ENCODE data around the gene GALR3. TPM values are rescaled to one million over a fixed set of nuclear protein-coding genes. Genes with fewer than 3 reads are reported as not detected.
A peak's percentile ranks its signal among the peaks of the same experiment; 100 is the strongest.

Gene GALR3
- polyA plus RNA-seq, 4 donors, result 0.04 TPM; not detected in 3

DNA sequence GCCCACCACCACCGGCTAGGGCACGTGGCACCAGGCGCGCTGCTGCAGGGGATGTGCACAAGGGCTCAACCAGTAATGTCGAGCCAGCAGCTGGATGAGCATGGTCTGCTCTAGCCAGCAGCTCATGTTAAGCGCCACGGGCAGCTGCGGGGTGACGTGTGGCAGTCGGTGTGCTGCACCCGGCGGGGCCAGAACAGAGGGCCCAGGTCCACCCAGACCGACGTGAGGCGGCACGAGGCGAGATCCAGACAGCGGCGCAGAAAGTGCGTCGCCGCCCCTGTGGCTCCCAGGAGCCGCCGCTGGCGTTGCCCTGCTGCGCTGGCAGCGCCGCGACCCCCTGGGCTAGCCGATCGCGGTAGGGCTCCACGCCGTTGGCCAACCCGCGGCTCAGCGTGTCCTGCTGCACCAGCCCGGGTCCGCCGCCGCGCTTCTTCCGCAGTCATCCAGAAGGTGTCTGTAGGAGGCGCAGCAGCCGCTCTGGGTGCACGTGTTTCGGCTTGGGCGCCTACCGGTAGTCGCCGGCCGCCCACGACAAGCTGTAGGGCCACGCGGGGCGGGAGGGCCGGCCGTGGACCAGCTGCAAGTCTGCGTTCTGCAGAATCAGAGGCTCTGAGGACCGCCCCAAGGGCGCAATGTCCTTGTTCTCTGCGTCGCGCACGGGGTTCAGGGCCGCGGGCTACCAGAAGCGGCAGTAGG lies 4.6 kb upstream of the GALR3 start:
- peak in 1 of 4 donors; percentile 34 for DNase-seq (ENCODE audit: low read depth in 4 of 4, low spot score in 3 of 4)

DNA sequence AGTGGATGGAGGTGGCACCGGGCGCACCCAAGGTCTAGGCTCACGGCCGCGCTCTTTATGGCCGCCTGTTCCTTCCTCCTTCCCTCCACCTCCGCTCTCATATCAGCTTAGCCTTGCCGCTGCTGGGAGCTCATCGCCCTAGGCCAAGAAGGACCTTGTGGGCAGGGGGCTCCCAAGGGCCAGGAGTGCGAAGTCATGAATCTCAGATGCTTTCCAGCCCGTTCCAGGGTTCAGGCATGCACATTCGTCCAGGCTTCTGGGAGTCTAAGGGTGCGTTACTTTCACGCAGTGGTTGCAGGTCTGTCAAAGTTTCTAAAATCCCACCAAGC lies 4.1 kb upstream of the GALR3 start:
- DNase-seq (ENCODE audit: low read depth in 4 of 4, low spot score in 3 of 4), result no peak

DNA sequence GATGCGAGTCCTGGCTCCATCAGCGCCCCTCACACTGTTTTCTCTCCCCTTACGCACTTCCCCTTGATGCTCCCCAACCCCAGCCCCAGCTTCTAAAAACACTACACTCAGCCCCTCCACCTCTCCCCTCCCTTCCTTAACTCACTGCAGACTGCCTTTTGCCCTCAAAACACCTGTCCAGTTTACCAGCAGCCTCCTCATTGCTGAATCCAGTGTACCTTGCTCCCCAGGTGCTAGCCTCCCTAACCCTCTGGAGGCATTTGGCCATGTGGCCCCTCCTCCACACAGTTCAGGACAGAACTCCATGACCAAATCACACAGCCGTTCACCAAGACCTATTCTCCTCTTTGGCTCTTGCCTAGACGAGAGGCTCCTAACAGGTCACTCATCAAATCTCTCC lies 2.8 kb upstream of the GALR3 start:
- DNase-seq (ENCODE audit: low read depth in 4 of 4, low spot score in 3 of 4), result no peak

DNA sequence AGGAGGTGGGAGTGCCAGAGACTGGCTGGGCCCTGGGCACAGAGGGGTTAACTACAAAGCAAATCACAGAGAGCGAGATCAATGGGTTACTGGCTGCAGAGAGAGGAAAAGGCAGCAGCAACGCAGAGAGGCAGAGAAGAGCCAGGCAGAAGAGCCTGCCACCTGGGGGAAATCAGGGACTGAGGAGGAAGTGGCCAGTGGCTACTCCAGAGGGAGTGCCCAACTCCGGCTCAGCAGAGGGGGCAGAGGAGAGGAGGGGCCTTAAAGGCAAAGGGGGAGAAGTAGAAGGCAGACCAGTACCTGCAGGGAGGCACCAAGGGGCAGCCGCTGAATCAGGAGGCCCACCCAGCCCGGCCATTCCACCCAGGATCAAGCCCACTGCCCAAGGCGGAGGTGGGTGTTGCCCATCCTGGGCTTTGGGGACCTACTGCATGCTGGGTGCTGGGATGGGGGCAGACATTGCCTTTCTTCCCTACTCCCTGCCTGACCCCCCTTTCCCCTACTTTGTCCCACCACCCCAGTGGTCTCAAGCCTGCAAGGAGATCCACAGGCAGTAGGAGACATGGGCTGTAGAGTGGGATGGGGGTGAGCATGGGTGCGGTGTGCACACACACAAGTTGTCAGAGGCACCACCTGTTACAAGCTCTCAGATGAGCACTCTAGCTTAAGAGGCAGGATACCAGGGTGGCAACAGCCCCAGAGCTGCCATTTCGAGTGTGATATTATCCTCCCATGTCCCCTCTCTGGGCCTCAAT lies 926 bp upstream of the GALR3 start:
- DNase-seq (ENCODE audit: low read depth in 4 of 4, low spot score in 3 of 4), result no peak

DNA sequence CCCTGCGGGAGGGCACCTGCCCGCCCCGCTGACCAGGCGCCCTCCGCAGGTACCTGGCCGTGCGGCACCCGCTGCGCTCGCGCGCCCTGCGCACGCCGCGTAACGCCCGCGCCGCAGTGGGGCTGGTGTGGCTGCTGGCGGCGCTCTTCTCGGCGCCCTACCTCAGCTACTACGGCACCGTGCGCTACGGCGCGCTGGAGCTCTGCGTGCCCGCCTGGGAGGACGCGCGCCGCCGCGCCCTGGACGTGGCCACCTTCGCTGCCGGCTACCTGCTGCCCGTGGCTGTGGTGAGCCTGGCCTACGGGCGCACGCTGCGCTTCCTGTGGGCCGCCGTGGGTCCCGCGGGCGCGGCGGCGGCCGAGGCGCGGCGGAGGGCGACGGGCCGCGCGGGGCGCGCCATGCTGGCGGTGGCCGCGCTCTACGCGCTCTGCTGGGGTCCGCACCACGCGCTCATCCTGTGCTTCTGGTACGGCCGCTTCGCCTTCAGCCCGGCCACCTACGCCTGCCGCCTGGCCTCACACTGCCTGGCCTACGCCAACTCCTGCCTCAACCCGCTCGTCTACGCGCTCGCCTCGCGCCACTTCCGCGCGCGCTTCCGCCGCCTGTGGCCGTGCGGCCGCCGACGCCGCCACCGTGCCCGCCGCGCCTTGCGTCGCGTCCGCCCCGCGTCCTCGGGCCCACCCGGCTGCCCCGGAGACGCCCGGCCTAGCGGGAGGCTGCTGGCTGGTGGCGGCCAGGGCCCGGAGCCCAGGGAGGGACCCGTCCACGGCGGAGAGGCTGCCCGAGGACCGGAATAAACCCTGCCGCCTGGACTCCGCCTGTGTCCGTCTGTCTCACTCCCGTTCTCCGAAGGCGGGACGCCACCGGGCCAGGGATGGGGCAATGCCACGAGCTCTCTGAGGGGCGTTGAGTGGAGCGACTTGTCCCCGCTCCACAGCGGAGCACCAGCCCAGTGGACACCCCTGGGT lies 1.8 kb downstream of the GALR3 start:
- DNase-seq (ENCODE audit: low read depth in 4 of 4, low spot score in 3 of 4), result peak in 1 of 4 donors; percentile 29

DNA sequence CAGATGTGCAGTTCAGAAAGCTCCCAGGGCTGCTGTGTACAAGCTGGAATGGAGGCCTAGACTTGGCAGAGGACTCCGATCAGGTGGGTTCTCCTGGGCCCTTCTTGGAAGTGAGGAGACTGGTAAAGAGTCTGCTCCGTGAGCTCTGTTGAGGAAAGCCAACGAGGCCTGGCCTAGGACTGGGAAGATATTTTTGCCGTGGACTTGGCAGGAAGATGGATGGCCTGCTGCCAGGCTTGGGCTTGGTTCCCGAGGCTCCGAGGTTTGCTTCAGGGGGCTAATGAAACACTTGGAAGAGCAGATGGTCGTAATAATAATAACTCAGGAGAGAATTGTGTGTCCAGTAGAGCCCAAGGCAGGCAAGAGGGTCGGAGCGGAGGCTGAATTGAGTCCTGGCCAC lies 3.9 kb downstream of the GALR3 start:
- DNase-seq (ENCODE audit: low read depth in 4 of 4, low spot score in 3 of 4), result no peak

DNA sequence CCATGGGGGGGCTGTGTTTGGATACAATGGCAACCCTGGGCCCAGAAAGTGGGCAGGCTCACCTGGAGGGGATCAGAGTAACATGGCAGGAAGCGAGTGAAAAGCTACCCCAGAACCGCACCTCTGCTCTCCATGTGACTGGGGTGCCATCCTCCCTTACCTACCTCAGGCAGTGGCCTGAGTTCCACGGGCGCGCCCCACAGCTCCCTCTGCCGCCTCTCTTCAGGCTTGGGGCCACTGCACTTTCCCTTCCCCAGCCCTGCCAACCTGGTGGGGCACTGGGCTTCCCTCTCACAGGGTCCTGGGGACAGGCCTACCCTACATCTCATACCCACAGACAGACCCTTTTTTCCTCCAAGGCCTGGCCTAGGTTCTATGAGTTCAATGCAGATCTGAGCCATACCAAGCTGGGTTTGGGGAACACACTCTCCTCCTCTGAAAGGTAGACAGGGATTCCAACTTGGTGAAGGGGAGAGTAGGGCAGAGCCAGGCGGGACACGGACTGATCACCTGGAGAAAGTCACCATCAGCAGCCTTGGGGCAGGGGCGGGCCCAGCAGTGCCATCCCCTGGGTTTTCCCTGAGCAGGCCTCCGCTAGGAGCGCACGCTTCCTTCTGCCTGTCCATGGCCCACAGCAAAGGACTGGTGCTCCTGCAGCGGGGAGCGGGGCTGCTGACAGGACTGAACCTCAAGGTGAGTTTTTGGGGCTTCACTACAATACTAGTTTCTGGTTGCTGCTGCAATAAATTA lies 7.1 kb downstream of the GALR3 start:
- DNase-seq (ENCODE audit: low read depth in 4 of 4, low spot score in 3 of 4), result no peak

DNA sequence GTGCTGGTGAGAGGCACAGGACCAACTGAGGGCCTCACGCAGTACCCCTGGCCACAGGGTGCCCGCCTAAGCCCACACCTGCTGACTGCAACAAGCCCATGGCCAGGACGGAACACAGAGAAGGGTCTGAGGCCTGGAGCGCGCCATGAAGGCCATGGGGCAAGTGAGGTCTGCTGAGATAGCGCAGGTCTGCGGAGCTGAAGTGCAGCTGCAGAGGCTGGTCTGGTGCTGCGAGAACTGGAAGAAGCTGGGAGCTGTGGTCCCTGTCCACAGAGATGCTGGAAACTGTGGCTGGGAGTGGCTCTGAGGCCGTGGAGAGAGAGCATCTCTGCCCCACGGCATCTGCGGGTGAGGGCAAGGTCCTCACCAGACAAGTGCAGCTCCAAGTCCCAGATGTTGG lies 8.3 kb downstream of the GALR3 start:
- DNase-seq (ENCODE audit: low read depth in 4 of 4, low spot score in 3 of 4), result no peak

DNA sequence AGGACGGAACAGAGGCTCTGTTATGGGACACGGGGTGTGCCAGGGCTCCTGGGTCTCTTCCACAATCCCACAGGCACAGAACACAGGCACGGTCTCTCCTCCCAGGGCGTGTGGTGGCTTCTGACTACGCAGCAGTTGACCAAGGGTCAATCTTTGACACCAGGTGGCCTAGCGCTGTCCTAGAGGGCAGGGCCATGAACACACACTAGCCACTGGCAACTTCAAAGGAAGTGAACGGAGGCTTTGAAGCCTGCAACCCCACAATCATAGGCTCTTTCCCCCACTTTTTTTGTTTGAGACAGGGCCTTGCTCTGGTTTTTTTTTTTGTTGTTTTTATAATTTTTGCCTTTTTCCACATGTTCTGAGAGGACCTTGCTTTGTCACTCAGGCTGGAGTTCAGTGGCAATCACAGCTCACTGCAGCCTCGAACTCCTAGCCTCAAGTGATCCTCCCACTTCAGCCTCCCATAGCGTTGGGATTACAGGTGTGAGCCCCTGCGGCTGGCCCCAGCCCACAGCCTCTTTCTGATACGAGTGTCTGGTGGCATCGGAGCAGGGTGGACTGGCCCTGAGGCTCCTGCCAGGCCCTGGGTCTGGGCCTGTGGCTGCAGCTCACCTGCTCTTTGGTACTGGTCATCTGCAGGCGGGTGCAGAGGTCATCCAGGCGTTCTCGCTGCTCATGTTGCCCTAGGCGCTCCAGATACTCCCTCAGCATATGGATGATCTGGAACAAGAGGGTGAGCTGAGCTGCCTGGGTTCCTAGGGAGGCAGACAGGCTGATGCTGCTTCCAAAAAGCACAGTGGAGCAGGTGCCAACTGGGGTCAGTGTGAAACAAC lies 9.1 kb downstream of the GALR3 start:
- no peak for DNase-seq (ENCODE audit: low read depth in 4 of 4, low spot score in 3 of 4)

DNA sequence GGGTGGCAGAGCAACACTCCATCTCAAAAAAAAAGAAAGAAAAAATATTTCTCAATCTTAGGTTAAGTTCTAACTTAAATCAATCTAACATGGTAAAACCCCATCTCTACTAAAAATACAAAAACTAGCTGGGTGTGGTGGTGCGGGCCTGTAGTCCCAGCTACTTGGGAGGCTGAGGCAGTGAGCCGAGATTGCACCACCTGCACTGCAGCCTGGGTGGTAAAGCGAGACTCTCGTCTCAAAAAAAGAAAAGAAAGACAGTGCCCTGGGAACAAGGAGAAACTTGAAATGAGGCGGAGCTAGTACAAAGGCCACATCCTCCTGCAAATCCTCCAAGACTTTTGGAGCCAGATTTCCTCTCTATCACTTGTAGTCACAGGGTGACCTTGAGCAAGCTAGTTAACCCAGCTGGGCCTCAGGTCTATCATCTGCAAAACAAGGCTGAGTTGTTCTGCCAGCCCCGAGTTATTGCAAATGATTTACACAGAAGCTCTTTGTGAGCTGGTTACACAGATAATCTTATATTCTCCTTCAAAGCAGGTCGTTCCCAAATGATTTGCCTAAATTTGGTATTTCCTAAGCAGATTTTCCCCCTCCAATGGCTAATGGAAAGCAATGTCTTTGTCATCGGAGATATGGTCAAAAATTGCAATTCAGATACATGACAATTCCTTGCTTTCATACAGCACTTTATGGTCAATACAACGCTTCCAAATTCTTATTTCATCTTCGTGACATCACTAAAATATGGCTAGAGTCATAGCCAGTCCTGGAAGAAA lies 19.0 kb downstream of the GALR3 start:
- no peak for DNase-seq (ENCODE audit: low read depth in 4 of 4, low spot score in 3 of 4)

DNA sequence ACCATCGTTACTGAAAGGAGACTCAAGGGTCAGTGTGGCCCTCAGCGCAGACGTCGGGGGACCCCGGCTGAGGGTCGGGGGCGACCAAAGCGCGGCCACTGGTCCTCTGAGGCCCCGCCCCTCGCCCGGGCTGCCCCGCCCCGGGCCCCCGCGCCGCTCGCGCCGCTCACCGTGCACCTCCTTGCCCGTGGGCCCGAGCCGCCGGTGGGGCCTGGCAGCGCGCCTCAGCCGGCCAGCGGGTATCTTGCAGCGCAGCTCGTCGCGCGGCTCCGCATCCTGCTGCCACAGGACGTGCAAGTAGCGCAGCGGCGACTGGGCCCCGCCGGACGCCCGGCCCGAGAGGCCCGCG lies 20.5 kb downstream of the GALR3 start:
- no peak for DNase-seq (ENCODE audit: low read depth in 4 of 4, low spot score in 3 of 4)

DNA sequence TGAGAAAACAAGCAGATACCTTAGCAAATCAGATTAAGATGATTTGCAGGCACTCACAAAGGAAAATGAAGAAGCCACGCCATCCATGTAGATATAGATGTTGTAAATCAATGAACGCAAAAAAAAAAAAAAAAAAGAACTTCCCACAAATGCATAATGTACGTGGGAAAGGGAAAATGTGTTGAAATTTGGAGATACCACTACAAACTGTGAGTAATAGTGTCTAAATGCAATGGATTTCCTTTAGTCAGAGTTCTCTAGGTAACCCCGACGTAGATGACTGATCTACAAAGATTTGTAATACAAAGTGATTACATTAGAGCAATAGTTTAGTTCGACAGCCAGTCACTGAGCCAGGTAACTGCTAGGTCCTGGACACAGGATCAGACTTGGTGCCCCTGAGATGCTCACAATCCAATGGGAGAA lies 21.7 kb downstream of the GALR3 start:
- no peak for DNase-seq (ENCODE audit: low read depth in 4 of 4, low spot score in 3 of 4)

DNA sequence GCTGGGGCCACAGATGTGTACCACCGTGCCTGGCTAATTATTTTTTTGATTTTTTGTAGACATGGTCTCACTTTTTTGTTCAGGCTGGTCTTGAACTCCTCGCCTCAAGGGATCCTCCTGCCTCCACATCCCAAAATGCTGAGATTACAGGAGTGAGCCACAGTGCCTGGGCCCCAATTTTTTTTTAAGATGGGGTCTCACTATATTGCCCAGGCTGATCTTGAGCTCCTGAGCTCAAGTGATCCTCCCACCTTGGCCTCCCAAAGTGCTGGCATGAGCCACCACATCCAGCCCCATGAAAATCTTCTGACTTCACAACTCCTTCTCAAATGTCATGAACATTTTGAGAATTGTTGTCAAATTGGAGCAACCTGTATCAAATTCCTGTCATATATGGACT lies 23.3 kb downstream of the GALR3 start:
- no peak for DNase-seq (ENCODE audit: low read depth in 4 of 4, low spot score in 3 of 4)

DNA sequence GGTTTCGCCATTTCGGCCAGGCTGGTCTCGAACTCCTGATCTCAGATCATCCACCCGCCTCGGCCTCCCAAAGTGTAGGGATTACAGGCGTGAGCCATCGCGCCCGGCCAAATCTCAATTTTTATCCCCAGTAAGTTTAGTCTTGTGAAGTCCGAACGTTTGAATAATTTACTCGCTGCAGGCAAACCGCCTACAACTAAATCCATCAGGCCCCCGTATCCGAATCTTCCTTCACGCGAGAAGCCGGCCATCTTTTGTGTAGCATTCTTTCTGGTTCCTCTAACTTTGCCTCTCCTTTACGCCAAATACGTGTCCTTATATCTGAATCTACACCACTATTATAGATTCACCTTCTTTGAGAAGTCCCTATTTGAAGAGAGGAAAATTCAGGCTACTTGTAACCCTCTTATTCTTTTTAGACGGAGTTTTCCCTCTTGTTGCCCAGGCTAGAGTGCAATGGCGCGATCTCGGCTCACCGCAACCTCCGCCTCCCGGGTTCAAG lies 25.5 kb downstream of the GALR3 start:
- peak in 1 of 4 donors; percentile 21 for DNase-seq (ENCODE audit: low read depth in 4 of 4, low spot score in 3 of 4)

DNA sequence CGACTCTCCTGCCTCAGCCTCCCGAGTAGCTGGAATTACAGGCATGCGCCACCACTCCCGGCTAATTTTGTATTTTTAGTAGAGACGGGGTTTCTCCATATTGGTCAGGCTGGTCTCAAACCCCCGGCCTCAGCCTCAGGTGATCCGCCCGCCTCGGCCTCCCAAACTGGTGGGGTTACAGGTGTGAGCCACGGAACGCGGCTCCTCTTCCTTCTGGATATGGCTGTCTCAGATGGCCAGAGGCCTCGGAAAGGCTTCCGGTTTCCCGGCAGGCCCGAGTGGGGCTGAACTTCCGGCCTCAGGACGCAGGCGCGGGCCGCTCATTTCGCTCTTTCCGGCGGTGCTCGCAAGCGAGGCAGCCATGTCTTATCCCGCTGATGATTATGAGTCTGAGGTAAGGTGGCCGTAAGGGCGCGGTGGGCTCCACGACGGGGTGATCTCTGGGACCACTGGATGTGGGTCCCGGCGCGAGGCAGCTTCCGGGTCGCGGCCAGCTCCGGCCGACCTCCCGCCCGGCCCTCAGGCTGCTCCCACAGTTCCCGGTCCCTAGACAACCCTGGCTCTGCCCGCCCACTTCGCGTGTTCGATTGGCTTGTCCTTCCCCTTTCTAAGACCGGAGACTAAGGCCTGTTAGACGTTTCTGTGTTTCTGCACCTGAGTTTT lies 26.0 kb downstream of the GALR3 start, which contains the start of gene EIF3L:
EIF3L (plus strand) TSS at position 331 of the 663 bp plus-strand sequence; CDS start at position 362, 31 bp downstream.
- peak; percentile 76 to 82 (median 78) for DNase-seq (ENCODE audit: low read depth in 4 of 4, low spot score in 3 of 4)

DNA sequence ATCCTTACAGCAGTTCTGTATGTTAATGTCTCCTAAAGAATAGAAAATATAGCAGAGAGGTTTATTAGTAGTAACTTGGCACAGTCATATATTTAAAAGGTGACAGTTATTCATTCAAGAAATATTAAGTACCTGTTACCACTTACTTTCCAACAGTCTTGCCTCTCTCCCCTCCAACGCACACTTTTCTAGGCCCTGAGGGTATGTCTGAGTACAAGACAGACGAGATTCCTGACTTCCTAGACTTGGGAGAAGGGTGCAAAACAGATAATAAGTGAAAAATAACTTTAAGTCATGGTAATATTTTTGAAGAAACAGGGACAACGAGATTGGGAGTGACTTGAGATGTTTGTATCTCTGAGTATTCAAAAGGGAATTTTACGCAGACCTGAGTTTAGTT lies 27.6 kb downstream of the GALR3 start:
- DNase-seq (ENCODE audit: low read depth in 4 of 4, low spot score in 3 of 4), result no peak

DNA sequence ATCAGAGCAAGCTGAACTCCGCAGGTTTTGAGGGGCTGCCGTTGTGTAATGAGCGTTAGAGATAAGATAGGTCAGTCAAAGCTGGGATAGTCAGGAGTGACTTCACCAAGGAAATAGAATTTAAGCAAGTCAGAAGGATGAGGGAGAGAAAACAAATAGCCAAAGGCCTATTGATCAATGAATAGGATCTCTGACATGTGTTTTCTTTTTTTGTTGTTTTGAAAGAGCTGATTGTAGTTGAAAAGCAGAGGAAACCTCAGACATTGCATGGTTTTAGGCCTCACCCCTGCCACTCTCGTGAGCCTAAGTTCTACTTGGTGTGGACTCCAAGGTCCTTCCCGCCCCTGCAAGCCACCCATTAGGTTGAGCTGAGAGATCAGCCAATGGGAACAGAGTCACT lies 29.2 kb downstream of the GALR3 start:
- DNase-seq (ENCODE audit: low read depth in 4 of 4, low spot score in 3 of 4), result no peak

DNA sequence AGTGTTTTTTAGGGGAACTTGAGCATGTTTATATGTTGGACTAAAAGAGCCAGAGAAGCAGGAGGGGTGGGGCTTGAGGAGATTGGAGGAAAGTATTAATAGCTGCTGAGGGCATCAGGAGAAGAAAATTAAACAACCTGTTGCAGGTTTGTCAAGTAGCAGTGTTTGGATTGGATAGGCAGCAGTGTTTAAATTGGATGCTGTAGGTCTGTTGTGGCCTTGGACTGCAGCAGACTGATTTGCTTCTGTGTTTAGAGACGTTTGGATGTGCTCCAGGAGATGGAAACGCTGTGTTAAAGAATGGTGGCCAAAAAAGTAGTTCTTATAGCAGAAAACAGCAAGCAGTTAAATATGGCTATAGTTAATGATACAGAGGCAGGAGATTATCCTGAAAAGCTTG lies 31.8 kb downstream of the GALR3 start:
- DNase-seq (ENCODE audit: low read depth in 4 of 4, low spot score in 3 of 4), result no peak

Data from right renal pelvis (tissue), 4 donors.